Pancreas (tissue), 10 donors: ENCODE results near the gene GALNT13. TPM values are rescaled to one million over a fixed set of nuclear protein-coding genes. Genes with fewer than 3 reads are reported as not detected.

Experiments
- ATAC-seq, 4 donors: fragments of 200-7000 bp; cut with Tn5 transposase; one replicate each; pipeline versions ENCODE4 v1.8.0 to v1.9.1; 2020; ENCODE audit warnings: mild to moderate bottlenecking in 4 of 4, moderate library complexity in 4 of 4
- DNase-seq, 6 donors: peaks; one replicate each; pipeline ENCODE4 v3.0.0-alpha.2; 2020
- FAIRE-seq: peaks from 2 replicates; lab custom pipeline; 2012; peaks lifted over from hg19 to GRCh38; lab: Jason Lieb, UNC
- H3K27ac ChIP-seq, 4 donors: fragments of 200-600 bp; sonication (generic); 1 replicate in 3 of 4; 2 replicates in 1 of 4; pipeline versions ENCODE4 v1.5.0 to v1.8.0; 2020
- H3K27me3 ChIP-seq, 4 donors: fragments of 200-600 bp; one replicate each; pipeline ENCODE4 v1.8.0; 2021
- H3K36me3 ChIP-seq, 3 donors: fragments of 200-600 bp; sonication (generic) in 1 of 3; one replicate each; pipeline versions ENCODE4 v1.5.0 to v1.8.0; 2020 to 2021
- H3K4me1 ChIP-seq, 3 donors: fragments of 200-600 bp; one replicate each; pipeline ENCODE4 v1.8.0; 2021
- H3K4me3 ChIP-seq, 4 donors: fragments of 200-600 bp; sonication (generic) in 2 of 4; one replicate each; pipeline versions ENCODE4 v1.5.0 to v1.8.0; 2020 to 2021
- H3K9me3 ChIP-seq, 4 donors: fragments of 200-600 bp; one replicate each; pipeline ENCODE4 v1.8.0; 2021
- WGBS, 2 donors: extraction: QIAGEN DNeasy Blood & Tissue Kit; methylation state at CpG; one replicate each; pipeline ENCODE4 v1.1.7; 2013; 5-methylcytosine and 5-hydroxymethylcytosine counted together
- intact Hi-C, 3 donors: fragments of 100-400 bp; cut with DNase I; formaldehyde crosslinking; loops; one replicate each; pipeline versions ENCODE4 v1.11.1 to v1.14.2; 2022
- polyA plus RNA-seq, 2 donors: library from polyadenylated mRNA; stranded (reverse); fragments of 200-250 nt; gene quantifications; one replicate each; pipeline ENCODE4 v1.2.3, GENCODE V29; 2013
- total RNA-seq, 6 donors: library from RNA; stranded (reverse); fragmentation: NEBNext Ultra II Directional in 4 of 6; extraction: Animal tissue kit (Norgen Biotek cat#: 25700) in 4 of 6; gene quantifications; one replicate each; pipeline versions ENCODE4 v1.2.1 to v1.2.4, GENCODE V29; 2021 to 2023
- TF ChIP-seq, protein P1 (sequence below), 4 donors: fragments of 200-600 bp; sonication (generic) in 3 of 4; IDR thresholded peaks; one replicate each; pipeline versions ENCODE4 v1.5.0 to v1.8.0; 2021; ENCODE audit warnings: antibody characterized with exemption in 4 of 4
- donor health status: healthy with polysubstance abuse.
- donor health status: DM: no; HTN: no; CAD: no; lungs with moderate emphysema.
- donor health status: DM: no; HTN: no; CAD: no.
- donor health status: control.
- donor health status: control.
- donor health status: Bipolar disorder and iron deficiency.
- donor health status: DM: yes; HTN: yes; CAD: no.
- donor health status: DM: no; HTN: no; CAD: no.
- donor health status: DM: no; HTN: no; CAD: no.
- donor health status: DM: yes; HTN: yes; CAD: no.

GALNT13 gene
- total and polyA plus RNA-seq, 8 donors = 0.09 to 1.8 (median 0.74) TPM

DNA sequence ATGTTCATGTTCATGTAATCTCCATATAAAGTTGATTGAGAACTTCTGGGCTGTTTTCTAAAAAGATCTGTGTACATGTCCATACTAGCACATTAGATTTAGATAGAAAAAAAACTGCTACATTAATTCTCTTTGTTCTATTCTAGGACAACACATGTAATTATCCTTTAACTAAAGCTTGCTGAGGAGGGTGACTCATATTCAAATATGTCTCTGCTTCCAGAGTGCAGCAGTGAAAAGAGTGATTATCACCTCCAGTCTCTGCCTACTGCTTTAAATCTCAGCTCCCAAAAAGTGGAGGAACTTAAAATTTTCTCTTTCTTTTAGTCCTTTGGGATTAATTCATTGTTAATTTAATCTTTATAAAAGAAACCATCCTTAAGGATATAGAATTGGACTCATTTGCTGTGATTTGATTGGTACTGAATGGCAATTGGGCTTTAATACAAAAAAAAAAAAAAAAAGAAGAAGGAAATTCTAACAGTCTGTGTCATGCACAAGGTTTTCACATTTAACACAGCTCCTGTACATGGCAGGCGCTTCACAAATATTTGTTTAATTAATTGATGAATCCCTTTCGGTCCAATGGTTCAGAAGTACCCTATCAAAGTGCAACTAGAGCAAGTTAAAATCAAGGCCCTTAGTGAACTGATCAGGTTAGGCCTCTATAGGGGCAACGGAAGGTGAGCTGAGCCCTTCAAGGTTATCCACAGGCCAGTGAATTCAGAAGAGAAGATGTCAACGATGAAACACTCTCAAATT, 612.8 kb downstream of the GALNT13 start:
- Histone ChIP-seq H3K27ac (no peak overlapping the region), H3K4me1 (no peaks in the 10 kb centered on the region), H3K27me3 (no peaks in the 10 kb centered on the region), H3K9me3 (no peaks in the 10 kb centered on the region), H3K36me3 (no peaks in the 10 kb centered on the region), H3K4me3 (no peak overlapping the region)
- 59 to 60% methylated on average over 4 of the region's 4 CpGs for WGBS, 2 donors
- intact Hi-C loops = no loop called here
- peak in 3 of 4 donors; percentile 30 to 72 (median 44) for ATAC-seq
- no peak for FAIRE-seq
- TF ChIP-seq, protein P1, sequence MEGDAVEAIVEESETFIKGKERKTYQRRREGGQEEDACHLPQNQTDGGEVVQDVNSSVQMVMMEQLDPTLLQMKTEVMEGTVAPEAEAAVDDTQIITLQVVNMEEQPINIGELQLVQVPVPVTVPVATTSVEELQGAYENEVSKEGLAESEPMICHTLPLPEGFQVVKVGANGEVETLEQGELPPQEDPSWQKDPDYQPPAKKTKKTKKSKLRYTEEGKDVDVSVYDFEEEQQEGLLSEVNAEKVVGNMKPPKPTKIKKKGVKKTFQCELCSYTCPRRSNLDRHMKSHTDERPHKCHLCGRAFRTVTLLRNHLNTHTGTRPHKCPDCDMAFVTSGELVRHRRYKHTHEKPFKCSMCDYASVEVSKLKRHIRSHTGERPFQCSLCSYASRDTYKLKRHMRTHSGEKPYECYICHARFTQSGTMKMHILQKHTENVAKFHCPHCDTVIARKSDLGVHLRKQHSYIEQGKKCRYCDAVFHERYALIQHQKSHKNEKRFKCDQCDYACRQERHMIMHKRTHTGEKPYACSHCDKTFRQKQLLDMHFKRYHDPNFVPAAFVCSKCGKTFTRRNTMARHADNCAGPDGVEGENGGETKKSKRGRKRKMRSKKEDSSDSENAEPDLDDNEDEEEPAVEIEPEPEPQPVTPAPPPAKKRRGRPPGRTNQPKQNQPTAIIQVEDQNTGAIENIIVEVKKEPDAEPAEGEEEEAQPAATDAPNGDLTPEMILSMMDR (IDR thresholded peaks at IDR 0.05) = no peak
- DNase-seq = no peak

- DNase-seq (no peak), ATAC-seq (no peak), FAIRE-seq (no peak)
- TF ChIP-seq, protein P1 (IDR thresholded peaks at IDR 0.05) = no peak
- Histone ChIP-seq H3K4me3 (no peak overlapping the region), H3K9me3 (no peaks in the 10 kb centered on the region), H3K27ac (no peak overlapping the region), H3K27me3 (no peaks in the 10 kb centered on the region), H3K36me3 (no peaks in the 10 kb centered on the region), H3K4me1 (no peaks in the 10 kb centered on the region)
- intact Hi-C loops = no loop called here
- WGBS, 2 donors = 31 to 32% methylated on average over 4 of the region's 4 CpGs
Observed at GRCh38 chr2:154488801-154489200, 617.1 kb downstream of the GALNT13 start.

GRCh38 chr2:154489266-154489858, 617.6 kb downstream of the GALNT13 start:
- ATAC-seq (no peak), DNase-seq (no peak), FAIRE-seq (no peak)
- intact Hi-C loops = no loop called here
- no peak overlapping the region for H3K27ac ChIP-seq
- TF ChIP-seq, protein P1 (IDR thresholded peaks at IDR 0.05) = no peak
- H3K9me3 ChIP-seq = no peaks in the 10 kb centered on the region
- H3K4me3 ChIP-seq = no peak overlapping the region
- H3K36me3 ChIP-seq = no peaks in the 10 kb centered on the region
- no peaks in the 10 kb centered on the region for H3K4me1 ChIP-seq
- no peaks in the 10 kb centered on the region for H3K27me3 ChIP-seq
- 85% methylated on average over 3 of the region's 3 CpGs for WGBS, 2 donors

GRCh38 chr2:154490530-154490929, 618.8 kb downstream of the GALNT13 start:
- TF ChIP-seq, protein P1 (IDR thresholded peaks at IDR 0.05) = no peak
- no peaks in the 10 kb centered on the region for H3K27me3 ChIP-seq
- no peak overlapping the region for H3K4me3 ChIP-seq
- WGBS, 2 donors = 89 to 92% methylated on average over 1 of the region's 1 CpG
- DNase-seq = no peak
- intact Hi-C loops = no loop called here
- no peak for FAIRE-seq
- no peaks in the 10 kb centered on the region for H3K9me3 ChIP-seq
- no peaks in the 10 kb centered on the region for H3K4me1 ChIP-seq
- no peak overlapping the region for H3K27ac ChIP-seq
- ATAC-seq = no peak
- H3K36me3 ChIP-seq = no peaks in the 10 kb centered on the region

- TF ChIP-seq, protein P1 (IDR thresholded peaks at IDR 0.05) = no peak
- 24 to 30% methylated on average over 4 of the region's 4 CpGs for WGBS, 2 donors
- Histone ChIP-seq H3K9me3 (no peaks in the 10 kb centered on the region), H3K27me3 (no peaks in the 10 kb centered on the region), H3K4me3 (no peak overlapping the region), H3K4me1 (no peaks in the 10 kb centered on the region), H3K27ac (no peak overlapping the region), H3K36me3 (no peaks in the 10 kb centered on the region)
- ATAC-seq = no peak
- FAIRE-seq = no peak
- intact Hi-C loops = no loop called here
- no peak for DNase-seq
Observed at GRCh38 chr2:154495455-154495868, 623.7 kb downstream of the GALNT13 start.
